SK-N-SH (cell line): ENCODE measurements around the gene MUC5AC. TPM values are rescaled to one million over a fixed set of nuclear protein-coding genes. Genes with fewer than 3 reads are reported as not detected.
"Not testable (repeated sequence)": the region's sequence is repeated elsewhere in the genome, so short reads cannot be mapped to it uniquely, and the experiment has no call there.

Source experiments
- CTCF ChIA-PET: fragments of 300-600, 350-600 bp; formaldehyde crosslinking; extraction: SDS; loops from one replicate; lab custom pipeline; 2021; lab: Yijun Ruan, JAX
- POLR2A ChIA-PET: fragments of 350-600 bp; sonication (Branson Sonifier 250); formaldehyde crosslinking; extraction: SDS; loops from one replicate; lab custom pipeline; 2020; ENCODE audit warnings: antibody characterized with exemption, inconsistent platforms; lab: Yijun Ruan, JAX
- DNase-seq: peaks from one replicate; pipeline ENCODE4 v3.0.0; 2012
- H2AFZ ChIP-seq: fragments of 200-600 bp; sonication (generic); 2 replicates; pipeline ENCODE4 v1.8.1; 2016; ENCODE audit warnings: antibody characterized with exemption, mild to moderate bottlenecking, low read depth
- H3F3A ChIP-seq: fragments of 200-600 bp; sonication (generic); replicated peaks from 2 replicates; pipeline ENCODE3; 2016; ENCODE audit warnings: antibody characterized with exemption, mild to moderate bottlenecking; ENCODE audit not compliant: insufficient read depth
- H3K27ac ChIP-seq, 2 experiments: fragments of 200-500 bp in 1 of 2; fragments of 200-600 bp in 1 of 2; sonication (Bioruptor generic) in 1 of 2; sonication (generic), shearing (Covaris generic) in 1 of 2; 2 replicates each; pipeline versions ENCODE4 v1.5.1 to v1.6.1; 2014 to 2016; ENCODE audit warnings: low read depth in 2 of 2, inconsistent platforms in 1 of 2, low read length in 1 of 2, mild to moderate bottlenecking in 1 of 2, mixed read lengths in 1 of 2
- H3K27me3 ChIP-seq: fragments of 200-600 bp; sonication (generic), shearing (Covaris generic); 2 replicates; pipeline ENCODE4 v1.6.1; 2016; ENCODE audit warnings: mixed run types; ENCODE audit not compliant: insufficient read depth
- H3K36me3 ChIP-seq, 2 experiments: fragments of 200-500 bp in 1 of 2; fragments of 200-600 bp in 1 of 2; sonication (Bioruptor generic) in 1 of 2; sonication (generic) in 1 of 2; replicated peaks in 1 of 2; 2 replicates each; pipeline versions ENCODE3 to v1.5.1; 2014 to 2016; ENCODE audit warnings: low read length in 1 of 2, mild to moderate bottlenecking in 1 of 2; ENCODE audit not compliant: insufficient read depth in 2 of 2, control insufficient read depth in 1 of 2
- H3K4me1 ChIP-seq, 2 experiments: fragments of 200-500 bp in 1 of 2; fragments of 200-600 bp in 1 of 2; sonication (Bioruptor generic) in 1 of 2; sonication (generic), shearing (Covaris generic) in 1 of 2; 2 replicates each; pipeline versions ENCODE4 v1.5.1 to v1.6.1; 2014 to 2016; ENCODE audit warnings: low read depth in 1 of 2, low read length in 1 of 2, mixed run types in 1 of 2; ENCODE audit not compliant: insufficient read depth in 2 of 2, control insufficient read depth in 1 of 2
- H3K4me2 ChIP-seq: fragments of 200-600 bp; sonication (generic), shearing (Covaris generic); 2 replicates; pipeline ENCODE4 v1.6.1; 2017; ENCODE audit warnings: mixed run types
- H3K4me3 ChIP-seq, 2 experiments: fragments of 200-500 bp in 1 of 2; fragments of 200-600 bp in 1 of 2; sonication (Bioruptor generic) in 1 of 2; sonication (generic), shearing (Covaris generic) in 1 of 2; 2 replicates each; pipeline versions ENCODE4 v1.5.1 to v1.8.1; 2014 to 2016; ENCODE audit warnings: low read depth in 2 of 2, inconsistent platforms in 1 of 2, low read length in 1 of 2, mild to moderate bottlenecking in 1 of 2, mixed read lengths in 1 of 2, moderate library complexity in 1 of 2
- H3K79me2 ChIP-seq: fragments of 200-600 bp; sonication (generic); 2 replicates; pipeline ENCODE4 v1.8.1; 2017; ENCODE audit warnings: mild to moderate bottlenecking; ENCODE audit not compliant: insufficient read depth
- H3K9ac ChIP-seq: fragments of 200-600 bp; sonication (generic); 2 replicates; pipeline ENCODE4 v1.6.1; 2017; ENCODE audit warnings: mixed run types
- H3K9me2 ChIP-seq: fragments of 200-600 bp; sonication (generic); 2 replicates; pipeline ENCODE4 v1.6.1; 2017; ENCODE audit warnings: mixed run types
- H3K9me3 ChIP-seq: fragments of 200-600 bp; sonication (generic); 2 replicates; pipeline ENCODE4 v1.6.1; 2017; ENCODE audit warnings: mixed run types, mild to moderate bottlenecking, moderate library complexity
- H4K20me1 ChIP-seq: fragments of 200-600 bp; sonication (generic); 2 replicates; pipeline ENCODE4 v1.6.1; 2017; ENCODE audit warnings: mild to moderate bottlenecking, mixed run types; ENCODE audit not compliant: insufficient read depth
- GABPA ChIP-seq: IDR thresholded peaks from 2 replicates; pipeline ENCODE4 v1.4.0; 2012; ENCODE audit warnings: low read depth, mild to moderate bottlenecking
- NFIC ChIP-seq: IDR thresholded peaks from 2 replicates; pipeline ENCODE4 v1.4.0; 2012; ENCODE audit warnings: borderline replicate concordance
- RAD21 ChIP-seq: IDR thresholded peaks from 2 replicates; pipeline ENCODE4 v1.6.1; 2012; ENCODE audit warnings: mild to moderate bottlenecking, low read length
- SMC3 ChIP-seq: IDR thresholded peaks from 2 replicates; pipeline ENCODE4 v1.6.1; 2012; ENCODE audit warnings: low read depth, low read length, improper control_type of control experiment
- YY1 ChIP-seq: IDR thresholded peaks from 2 replicates; pipeline ENCODE4 v1.4.0; 2012; ENCODE audit warnings: low read depth, mild to moderate bottlenecking
- WGBS: methylation state at CpG from one replicate; pipeline ENCODE4 v1.1.6; 2017; ENCODE audit warnings: low lambda C conversion rate; 5-methylcytosine and 5-hydroxymethylcytosine counted together
- polyA plus RNA-seq, 3 experiments: library from polyadenylated mRNA; depleted of rRNA; stranded (reverse); fragments of >200 nt; gene quantifications; 2 replicates each; pipeline ENCODE4 v1.2.3, GENCODE V29; 2012
- TF ChIP-seq, protein P1 (sequence below): fragments of 150-350 bp; IDR thresholded peaks from 2 replicates; pipeline ENCODE4 v1.6.1; 2017; ENCODE audit warnings: antibody characterized with exemption, low read length, low read depth, borderline replicate concordance
- TF ChIP-seq, protein P2 (sequence below): fragments of 150-350 bp; IDR thresholded peaks from 2 replicates; pipeline ENCODE4 v1.6.1; 2016; ENCODE audit warnings: mild to moderate bottlenecking, low read depth, low read length
- TF ChIP-seq, protein P3 (sequence below): IDR thresholded peaks from 2 replicates; pipeline ENCODE4 v1.4.0; 2012; ENCODE audit warnings: low read depth, borderline replicate concordance
- TF ChIP-seq, protein P4 (sequence below): IDR thresholded peaks from 2 replicates; pipeline ENCODE4 v1.6.1; 2012; ENCODE audit warnings: mild to moderate bottlenecking, low read depth, low read length, moderate library complexity

The MUC5AC gene
- polyA plus RNA-seq, 1 of the 3 experiments (the other 2 are of a cell fraction), result not detected

DNA sequence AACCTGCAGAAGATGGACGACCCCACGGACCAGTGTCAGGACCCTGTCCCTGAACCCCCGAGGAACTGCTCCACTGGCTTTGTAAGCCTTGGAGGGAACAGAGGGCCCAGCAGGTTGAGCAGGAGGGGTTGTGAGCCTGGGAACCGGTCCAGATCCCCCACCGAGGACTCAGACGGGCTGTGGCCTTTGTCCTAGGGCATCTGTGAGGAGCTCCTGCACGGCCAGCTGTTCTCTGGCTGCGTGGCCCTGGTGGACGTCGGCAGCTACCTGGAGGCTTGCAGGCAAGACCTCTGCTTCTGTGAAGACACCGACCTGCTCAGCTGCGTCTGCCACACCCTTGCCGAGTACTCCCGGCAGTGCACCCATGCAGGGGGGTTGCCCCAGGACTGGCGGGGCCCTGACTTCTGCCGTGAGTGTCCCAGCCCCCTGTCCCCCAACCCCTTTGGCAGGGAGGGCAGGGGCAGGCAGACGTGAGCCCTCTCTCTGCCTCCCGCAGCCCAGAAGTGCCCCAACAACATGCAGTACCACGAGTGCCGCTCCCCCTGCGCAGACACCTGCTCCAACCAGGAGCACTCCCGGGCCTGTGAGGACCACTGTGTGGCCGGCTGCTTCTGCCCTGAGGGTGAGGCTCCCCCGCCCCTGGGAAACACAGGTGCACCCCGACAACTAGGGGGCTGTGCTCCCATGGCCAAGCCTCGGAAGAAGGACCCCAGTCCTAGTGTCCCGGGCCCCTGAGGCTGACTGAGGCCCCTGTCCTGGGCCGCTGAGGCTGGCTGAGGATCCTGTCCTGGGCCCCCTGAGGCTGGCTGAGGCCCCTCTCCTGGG lies 6.4 kb downstream of the MUC5AC start:
- no peaks in the 10 kb centered on the region for H4K20me1 ChIP-seq
- no peaks in the 10 kb centered on the region for H3K27me3 ChIP-seq
- CTCF ChIA-PET, result no interaction called here
- no peaks in the 10 kb centered on the region for H3K79me2 ChIP-seq
- peak; percentile 26 for DNase-seq
- no peak overlapping the region for H3K4me2 ChIP-seq
- no peaks in the 10 kb centered on the region for H3K36me3 ChIP-seq
- POLR2A ChIA-PET, result no interaction called here
- no peak for TF ChIP-seq RAD21
- TF ChIP-seq SMC3, result no peak
- TF ChIP-seq, protein P1, sequence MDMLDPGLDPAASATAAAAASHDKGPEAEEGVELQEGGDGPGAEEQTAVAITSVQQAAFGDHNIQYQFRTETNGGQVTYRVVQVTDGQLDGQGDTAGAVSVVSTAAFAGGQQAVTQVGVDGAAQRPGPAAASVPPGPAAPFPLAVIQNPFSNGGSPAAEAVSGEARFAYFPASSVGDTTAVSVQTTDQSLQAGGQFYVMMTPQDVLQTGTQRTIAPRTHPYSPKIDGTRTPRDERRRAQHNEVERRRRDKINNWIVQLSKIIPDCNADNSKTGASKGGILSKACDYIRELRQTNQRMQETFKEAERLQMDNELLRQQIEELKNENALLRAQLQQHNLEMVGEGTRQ, result no peak
- H3K9ac ChIP-seq, result no peak overlapping the region
- H3K9me2 ChIP-seq, result no peaks in the 10 kb centered on the region
- no peak overlapping the region for H3K27ac ChIP-seq
- no peaks in the 10 kb centered on the region for H3K9me3 ChIP-seq
- no peaks in the 10 kb centered on the region for H3F3A ChIP-seq
- H3K4me1 ChIP-seq, result no peaks in the 10 kb centered on the region
- 55% methylated on average over 21 of the region's 28 CpGs for WGBS
- no peak overlapping the region for H3K4me3 ChIP-seq
- no peak overlapping the region for H2AFZ ChIP-seq

DNA sequence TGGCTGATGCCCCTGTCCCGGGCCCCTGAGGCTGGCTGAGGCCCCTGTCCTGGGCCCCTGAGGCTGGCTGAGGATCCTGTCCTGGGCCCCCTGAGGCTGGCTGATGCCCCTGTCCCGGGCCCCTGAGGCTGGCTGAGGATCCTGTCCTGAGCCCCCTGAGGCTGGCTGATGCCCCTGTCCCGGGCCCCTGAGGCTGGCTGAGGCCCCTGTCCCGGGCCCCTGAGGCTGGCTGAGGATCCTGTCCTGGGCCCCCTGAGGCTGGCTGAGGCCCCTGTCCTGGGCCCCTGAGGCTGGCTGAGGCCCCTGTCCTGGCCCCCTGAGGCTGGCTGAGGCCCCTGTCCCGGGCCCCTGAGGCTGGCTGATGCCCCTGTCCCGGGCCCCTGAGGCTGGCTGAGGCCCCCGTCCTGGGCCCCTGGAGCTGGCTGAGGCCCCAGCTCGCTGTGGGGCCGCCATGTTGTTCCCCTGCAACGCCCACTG lies 7.1 kb downstream of the MUC5AC start:
- H3K36me3 ChIP-seq, H3K9me2 ChIP-seq, DNase-seq, H3K9ac ChIP-seq, H3K27ac ChIP-seq, POLR2A ChIA-PET, H3K79me2 ChIP-seq, H3K4me2 ChIP-seq, H4K20me1 ChIP-seq, H3F3A ChIP-seq, H3K9me3 ChIP-seq, H2AFZ ChIP-seq, H3K27me3 ChIP-seq, CTCF ChIA-PET, H3K4me1 ChIP-seq, H3K4me3 ChIP-seq: not testable (repeated sequence)
- no CpG with 5 or more reads among the region's 10 CpGs for WGBS

DNA sequence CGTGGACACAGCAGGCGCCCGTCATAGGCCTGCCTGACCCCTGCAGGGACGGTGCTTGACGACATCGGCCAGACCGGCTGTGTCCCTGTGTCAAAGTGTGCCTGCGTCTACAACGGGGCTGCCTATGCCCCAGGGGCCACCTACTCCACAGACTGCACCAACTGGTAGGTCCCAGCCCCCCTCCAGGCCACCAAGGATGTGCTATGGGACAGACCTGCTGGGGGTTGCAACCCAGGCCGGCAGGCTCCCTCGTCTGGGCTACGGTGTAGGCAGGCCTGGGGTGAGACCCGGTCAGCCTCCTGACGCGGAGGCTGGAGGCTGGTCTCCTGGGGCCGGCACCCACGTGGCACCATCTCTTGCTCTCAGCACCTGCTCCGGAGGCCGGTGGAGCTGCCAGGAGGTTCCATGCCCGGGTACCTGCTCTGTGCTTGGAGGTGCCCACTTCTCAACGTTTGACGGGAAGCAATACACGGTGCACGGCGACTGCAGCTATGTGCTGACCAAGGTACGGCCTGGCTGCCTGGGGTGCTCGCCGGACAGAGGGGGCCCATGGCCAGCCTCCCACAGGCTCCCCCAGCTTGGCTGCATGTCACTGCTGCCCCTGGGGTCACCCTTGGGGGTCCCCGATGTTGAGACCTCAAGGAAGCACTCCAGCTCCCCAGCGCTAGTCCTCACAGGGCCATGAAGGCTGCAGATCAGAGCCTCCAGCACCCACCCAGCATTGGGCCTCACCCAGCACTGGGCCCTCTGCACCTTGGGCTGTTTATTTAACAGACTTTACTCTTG lies 7.7 kb downstream of the MUC5AC start:
- CTCF ChIA-PET, result no interaction called here
- no peak overlapping the region for H3K27ac ChIP-seq
- H3K9ac ChIP-seq, result no peak overlapping the region
- whole genome bisulfite sequencing, result 27% methylated on average over 3 of the region's 30 CpGs
- H3K27me3 ChIP-seq, result no peaks in the 10 kb centered on the region
- H3F3A ChIP-seq, result no peaks in the 10 kb centered on the region
- POLR2A ChIA-PET, result no interaction called here
- DNase-seq, result peak; percentile 30
- H3K4me2 ChIP-seq, result no peak overlapping the region
- H3K4me3 ChIP-seq, result no peak overlapping the region
- no peak overlapping the region for H2AFZ ChIP-seq
- H3K4me1 ChIP-seq, result no peaks in the 10 kb centered on the region
- H3K9me2 ChIP-seq, result no peaks in the 10 kb centered on the region
- H3K36me3 ChIP-seq, result no peaks in the 10 kb centered on the region
- H4K20me1 ChIP-seq, result no peaks in the 10 kb centered on the region
- H3K79me2 ChIP-seq, result no peaks in the 10 kb centered on the region
- no peaks in the 10 kb centered on the region for H3K9me3 ChIP-seq
- TF ChIP-seq, protein P2, sequence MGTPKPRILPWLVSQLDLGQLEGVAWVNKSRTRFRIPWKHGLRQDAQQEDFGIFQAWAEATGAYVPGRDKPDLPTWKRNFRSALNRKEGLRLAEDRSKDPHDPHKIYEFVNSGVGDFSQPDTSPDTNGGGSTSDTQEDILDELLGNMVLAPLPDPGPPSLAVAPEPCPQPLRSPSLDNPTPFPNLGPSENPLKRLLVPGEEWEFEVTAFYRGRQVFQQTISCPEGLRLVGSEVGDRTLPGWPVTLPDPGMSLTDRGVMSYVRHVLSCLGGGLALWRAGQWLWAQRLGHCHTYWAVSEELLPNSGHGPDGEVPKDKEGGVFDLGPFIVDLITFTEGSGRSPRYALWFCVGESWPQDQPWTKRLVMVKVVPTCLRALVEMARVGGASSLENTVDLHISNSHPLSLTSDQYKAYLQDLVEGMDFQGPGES, result no peak
- TF ChIP-seq, protein P1, result no peak
- TF ChIP-seq YY1, result no peak
- TF ChIP-seq, protein P3, sequence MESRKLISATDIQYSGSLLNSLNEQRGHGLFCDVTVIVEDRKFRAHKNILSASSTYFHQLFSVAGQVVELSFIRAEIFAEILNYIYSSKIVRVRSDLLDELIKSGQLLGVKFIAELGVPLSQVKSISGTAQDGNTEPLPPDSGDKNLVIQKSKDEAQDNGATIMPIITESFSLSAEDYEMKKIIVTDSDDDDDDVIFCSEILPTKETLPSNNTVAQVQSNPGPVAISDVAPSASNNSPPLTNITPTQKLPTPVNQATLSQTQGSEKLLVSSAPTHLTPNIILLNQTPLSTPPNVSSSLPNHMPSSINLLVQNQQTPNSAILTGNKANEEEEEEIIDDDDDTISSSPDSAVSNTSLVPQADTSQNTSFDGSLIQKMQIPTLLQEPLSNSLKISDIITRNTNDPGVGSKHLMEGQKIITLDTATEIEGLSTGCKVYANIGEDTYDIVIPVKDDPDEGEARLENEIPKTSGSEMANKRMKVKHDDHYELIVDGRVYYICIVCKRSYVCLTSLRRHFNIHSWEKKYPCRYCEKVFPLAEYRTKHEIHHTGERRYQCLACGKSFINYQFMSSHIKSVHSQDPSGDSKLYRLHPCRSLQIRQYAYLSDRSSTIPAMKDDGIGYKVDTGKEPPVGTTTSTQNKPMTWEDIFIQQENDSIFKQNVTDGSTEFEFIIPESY, result no peak
- TF ChIP-seq GABPA, result no peak
- TF ChIP-seq NFIC, result no peak
- TF ChIP-seq, protein P4, sequence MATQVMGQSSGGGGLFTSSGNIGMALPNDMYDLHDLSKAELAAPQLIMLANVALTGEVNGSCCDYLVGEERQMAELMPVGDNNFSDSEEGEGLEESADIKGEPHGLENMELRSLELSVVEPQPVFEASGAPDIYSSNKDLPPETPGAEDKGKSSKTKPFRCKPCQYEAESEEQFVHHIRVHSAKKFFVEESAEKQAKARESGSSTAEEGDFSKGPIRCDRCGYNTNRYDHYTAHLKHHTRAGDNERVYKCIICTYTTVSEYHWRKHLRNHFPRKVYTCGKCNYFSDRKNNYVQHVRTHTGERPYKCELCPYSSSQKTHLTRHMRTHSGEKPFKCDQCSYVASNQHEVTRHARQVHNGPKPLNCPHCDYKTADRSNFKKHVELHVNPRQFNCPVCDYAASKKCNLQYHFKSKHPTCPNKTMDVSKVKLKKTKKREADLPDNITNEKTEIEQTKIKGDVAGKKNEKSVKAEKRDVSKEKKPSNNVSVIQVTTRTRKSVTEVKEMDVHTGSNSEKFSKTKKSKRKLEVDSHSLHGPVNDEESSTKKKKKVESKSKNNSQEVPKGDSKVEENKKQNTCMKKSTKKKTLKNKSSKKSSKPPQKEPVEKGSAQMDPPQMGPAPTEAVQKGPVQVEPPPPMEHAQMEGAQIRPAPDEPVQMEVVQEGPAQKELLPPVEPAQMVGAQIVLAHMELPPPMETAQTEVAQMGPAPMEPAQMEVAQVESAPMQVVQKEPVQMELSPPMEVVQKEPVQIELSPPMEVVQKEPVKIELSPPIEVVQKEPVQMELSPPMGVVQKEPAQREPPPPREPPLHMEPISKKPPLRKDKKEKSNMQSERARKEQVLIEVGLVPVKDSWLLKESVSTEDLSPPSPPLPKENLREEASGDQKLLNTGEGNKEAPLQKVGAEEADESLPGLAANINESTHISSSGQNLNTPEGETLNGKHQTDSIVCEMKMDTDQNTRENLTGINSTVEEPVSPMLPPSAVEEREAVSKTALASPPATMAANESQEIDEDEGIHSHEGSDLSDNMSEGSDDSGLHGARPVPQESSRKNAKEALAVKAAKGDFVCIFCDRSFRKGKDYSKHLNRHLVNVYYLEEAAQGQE, result no peak
